ENCODE data around the gene LRRC23. TPM values are rescaled to one million over a fixed set of nuclear protein-coding genes. Genes with fewer than 3 reads are reported as not detected.

The LRRC23 gene
- total and polyA plus RNA-seq, 2 of the 13 experiments (the other 11 are each of a cell fraction or from before 2014, with no cell fraction given) = 6.0 to 7.8 TPM

DNA sequence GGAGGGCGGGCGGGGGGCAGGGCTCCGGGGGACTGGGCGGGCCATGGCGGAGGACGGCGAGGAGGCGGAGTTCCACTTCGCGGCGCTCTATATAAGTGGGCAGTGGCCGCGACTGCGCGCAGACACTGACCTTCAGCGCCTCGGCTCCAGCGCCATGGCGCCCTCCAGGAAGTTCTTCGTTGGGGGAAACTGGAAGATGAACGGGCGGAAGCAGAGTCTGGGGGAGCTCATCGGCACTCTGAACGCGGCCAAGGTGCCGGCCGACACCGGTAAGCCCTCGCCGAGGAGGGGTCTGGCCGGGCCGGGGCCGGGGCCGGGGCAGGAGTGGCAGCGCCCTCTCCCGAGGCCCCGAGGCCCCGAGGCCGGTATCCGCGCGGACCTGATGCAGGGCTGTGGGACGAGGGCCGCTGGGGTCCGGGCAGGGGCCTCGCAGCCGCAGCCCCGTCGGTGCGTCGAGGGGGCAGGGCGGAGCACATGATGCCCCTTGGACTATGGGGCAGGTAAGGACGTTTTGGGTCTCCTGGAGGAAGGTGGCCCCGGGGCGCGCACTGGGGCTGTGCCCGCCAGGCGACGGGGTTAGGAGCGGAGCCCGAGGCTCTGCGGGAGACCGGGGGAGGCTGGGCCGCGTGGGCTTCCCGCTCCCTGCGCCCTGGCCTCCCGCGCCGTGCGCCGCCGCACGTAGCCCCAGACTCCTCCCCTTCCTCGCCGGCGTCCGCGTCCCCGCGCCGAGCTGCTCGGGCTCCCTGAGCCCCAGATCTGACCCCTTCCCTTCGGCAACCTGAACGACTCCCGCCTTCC, 37.0 kb upstream of the LRRC23 start, which contains the start of gene TPI1 (continued):
- TF ChIP-seq THAP9 (CRISPR knock-in tag; IDR thresholded peaks at IDR 0.05; ENCODE audit: borderline replicate concordance) (no peak), TARDBP (CRISPR knock-in tag; IDR thresholded peaks at IDR 0.05) (no peak), REL (CRISPR knock-in tag; conservative IDR thresholded peaks at IDR 0.05) (no peak), HDAC6 (IDR thresholded peaks at IDR 0.05; ENCODE audit: low read depth, low read length) (0 out of 2 replicates have a peak, but pooled peaks have one; percentile 60), ZNF607 (CRISPR knock-in tag; IDR thresholded peaks at IDR 0.05; ENCODE audit: borderline replicate concordance) (no peak; the same call in 1 of the 2 replicates), KAT2B (IDR thresholded peaks at IDR 0.05; ENCODE audit: borderline replicate concordance, low read depth, low read length) (no peak), NR2F6 (IDR thresholded peaks at IDR 0.05) (no peak), NR2F6 (CRISPR knock-in tag; IDR thresholded peaks at IDR 0.05) (peak; percentile 50; the same call in 1 of the 2 replicates), MTA1 (CRISPR knock-in tag; IDR thresholded peaks at IDR 0.05; ENCODE audit: borderline replicate concordance) (0 out of 2 replicates have a peak, but pooled peaks have one; percentile 5), ZMYM3 (CRISPR knock-in tag; IDR thresholded peaks at IDR 0.05) (no peak), HOXA3 (CRISPR knock-in tag; IDR thresholded peaks at IDR 0.05) (no peak), ZNF703 (CRISPR knock-in tag; IDR thresholded peaks at IDR 0.05; ENCODE audit: borderline replicate concordance) (peak; percentile 91; the same call in 1 of the 2 replicates), ZNF672 (CRISPR knock-in tag; IDR thresholded peaks at IDR 0.05) (no peak), ZNF660 (CRISPR knock-in tag; IDR thresholded peaks at IDR 0.05; ENCODE audit: borderline replicate concordance, low read depth) (no peak), ZC3H4 (CRISPR knock-in tag; IDR thresholded peaks at IDR 0.05; ENCODE audit: borderline replicate concordance) (no peak), EP300 (IDR thresholded peaks at IDR 0.05; ENCODE audit: low read depth in 2 of 2, low read length in 2 of 2) (no peak), EP300 (CRISPR knock-in tag; IDR thresholded peaks at IDR 0.05; ENCODE audit: borderline replicate concordance) (no peak), ZNF790 (CRISPR knock-in tag; IDR thresholded peaks at IDR 0.05; ENCODE audit: borderline replicate concordance) (0 out of 2 replicates have a peak, but pooled peaks have one; percentile 61), ZNF225 (CRISPR knock-in tag; IDR thresholded peaks at IDR 0.05) (0 out of 2 replicates have a peak, but pooled peaks have one; percentile 10), ZBTB14 (CRISPR knock-in tag; IDR thresholded peaks at IDR 0.05) (peak; percentile 72), NR1H2 (CRISPR knock-in tag; IDR thresholded peaks at IDR 0.05; ENCODE audit: borderline replicate concordance, low read depth) (0 out of 2 replicates have a peak, but pooled peaks have one; percentile 8), ZNF33B (CRISPR knock-in tag; IDR thresholded peaks at IDR 0.05) (0 out of 2 replicates have a peak, but pooled peaks have one; percentile 49)
- TF ChIP-seq, protein P1, sequence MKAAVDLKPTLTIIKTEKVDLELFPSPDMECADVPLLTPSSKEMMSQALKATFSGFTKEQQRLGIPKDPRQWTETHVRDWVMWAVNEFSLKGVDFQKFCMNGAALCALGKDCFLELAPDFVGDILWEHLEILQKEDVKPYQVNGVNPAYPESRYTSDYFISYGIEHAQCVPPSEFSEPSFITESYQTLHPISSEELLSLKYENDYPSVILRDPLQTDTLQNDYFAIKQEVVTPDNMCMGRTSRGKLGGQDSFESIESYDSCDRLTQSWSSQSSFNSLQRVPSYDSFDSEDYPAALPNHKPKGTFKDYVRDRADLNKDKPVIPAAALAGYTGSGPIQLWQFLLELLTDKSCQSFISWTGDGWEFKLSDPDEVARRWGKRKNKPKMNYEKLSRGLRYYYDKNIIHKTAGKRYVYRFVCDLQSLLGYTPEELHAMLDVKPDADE (CRISPR knock-in tag; IDR thresholded peaks at IDR 0.05) = no peak
- TF ChIP-seq, protein P2, sequence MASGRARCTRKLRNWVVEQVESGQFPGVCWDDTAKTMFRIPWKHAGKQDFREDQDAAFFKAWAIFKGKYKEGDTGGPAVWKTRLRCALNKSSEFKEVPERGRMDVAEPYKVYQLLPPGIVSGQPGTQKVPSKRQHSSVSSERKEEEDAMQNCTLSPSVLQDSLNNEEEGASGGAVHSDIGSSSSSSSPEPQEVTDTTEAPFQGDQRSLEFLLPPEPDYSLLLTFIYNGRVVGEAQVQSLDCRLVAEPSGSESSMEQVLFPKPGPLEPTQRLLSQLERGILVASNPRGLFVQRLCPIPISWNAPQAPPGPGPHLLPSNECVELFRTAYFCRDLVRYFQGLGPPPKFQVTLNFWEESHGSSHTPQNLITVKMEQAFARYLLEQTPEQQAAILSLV (CRISPR knock-in tag; IDR thresholded peaks at IDR 0.05; ENCODE audit: borderline replicate concordance) = peak; percentile 79; the same call in 1 of the 2 replicates
